Stimulated activated CD4-positive, alpha-beta T cell treated with anti-CD3 and anti-CD28 coated beads, TNF-alpha, amount 100 ng/mL, for 1 hour (primary cell): Measurements from ENCODE around the gene CUBN.

Experiments
- DNase-seq, 3 donors: peaks; one replicate each; pipeline ENCODE4 v3.0.0-alpha.2; 2020; ENCODE audit warnings: low read depth in 3 of 3, low spot score in 1 of 3

The CUBN gene

GRCh38 chr10:16927546-16927945 is 202.1 kb downstream of the CUBN start:
- DNase-seq: no peak

DNA sequence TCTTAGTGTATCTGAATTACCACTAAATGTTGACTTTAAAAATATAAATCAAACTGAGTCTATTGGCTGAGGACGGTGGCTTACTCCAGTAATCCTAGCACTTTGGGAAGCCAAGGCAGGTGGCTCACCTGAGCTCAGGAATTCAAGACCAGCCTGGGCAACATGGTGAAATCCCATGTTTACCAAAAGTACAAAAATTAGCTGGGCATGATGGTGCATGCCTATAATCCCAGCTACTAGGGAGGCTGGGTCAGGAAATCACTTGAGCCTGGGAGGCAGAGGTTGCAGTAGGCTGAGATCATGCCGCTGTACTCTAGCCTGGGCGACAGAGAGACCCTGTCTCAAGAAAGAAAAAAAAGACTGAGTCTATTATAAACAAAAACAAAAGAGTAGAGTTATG is 205.9 kb downstream of the CUBN start:
- DNase-seq: no peak

DNA sequence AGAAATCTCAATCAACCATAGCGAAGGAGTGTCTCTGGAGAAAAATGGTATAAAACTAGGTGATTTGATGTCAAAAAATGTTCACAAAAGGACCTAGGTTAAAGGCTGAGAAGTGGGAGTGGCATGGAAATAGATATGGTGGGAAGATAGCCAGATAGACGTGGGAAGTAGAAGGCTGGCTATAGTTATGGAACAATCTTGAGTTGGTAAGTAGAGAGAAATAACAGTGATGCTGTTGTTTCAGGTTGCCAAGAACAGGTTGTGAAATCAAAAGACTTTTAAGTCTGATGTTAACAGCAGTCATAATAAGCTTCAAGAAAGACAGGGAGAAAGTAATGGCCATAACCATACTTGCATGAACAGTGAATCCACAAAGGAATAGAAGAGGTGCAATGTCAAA is 206.3 kb downstream of the CUBN start:
- no peak for DNase-seq

DNA sequence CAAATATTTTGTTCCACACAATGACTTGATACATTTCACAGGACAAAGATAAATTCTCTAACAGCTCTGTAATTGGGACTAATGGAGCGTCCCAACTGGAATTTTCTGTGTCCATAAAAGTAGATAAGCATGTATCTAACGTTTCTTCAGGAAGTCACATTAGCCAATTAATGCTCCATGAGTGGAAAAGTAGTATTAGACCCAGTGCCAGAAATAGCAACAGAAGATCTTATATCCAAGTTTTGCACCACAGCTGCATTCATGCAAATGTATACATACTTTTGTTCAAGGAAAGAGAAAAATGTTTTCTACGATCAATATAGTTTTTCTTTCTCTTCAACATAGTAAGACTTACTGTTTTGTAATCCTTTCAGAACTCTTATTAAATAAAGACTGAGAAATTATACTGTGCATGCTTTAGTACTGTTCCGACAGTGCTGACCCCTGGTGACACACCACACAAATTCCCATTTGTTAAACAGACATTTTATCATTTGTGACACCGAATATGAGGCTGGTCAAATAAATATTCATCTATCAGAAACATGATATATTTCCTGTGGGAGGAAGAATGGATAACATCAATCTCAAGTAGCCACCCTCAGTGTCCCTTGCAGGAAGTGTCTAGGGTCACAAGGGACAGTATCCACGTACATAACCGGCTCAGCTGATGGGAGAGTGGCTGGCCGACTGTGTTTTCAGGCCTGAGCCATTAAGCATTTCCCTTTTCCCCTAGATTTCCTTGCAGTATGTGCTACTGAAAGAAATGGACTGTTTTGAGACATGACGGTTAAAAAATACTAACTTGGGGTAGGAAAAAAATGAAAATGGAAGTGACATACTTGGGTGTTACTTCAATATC is 210.3 kb downstream of the CUBN start:
- DNase-seq: no peak

- no peak for DNase-seq
Measured at GRCh38 chr10:16916496-16916895, 213.1 kb downstream of the CUBN start.

DNA sequence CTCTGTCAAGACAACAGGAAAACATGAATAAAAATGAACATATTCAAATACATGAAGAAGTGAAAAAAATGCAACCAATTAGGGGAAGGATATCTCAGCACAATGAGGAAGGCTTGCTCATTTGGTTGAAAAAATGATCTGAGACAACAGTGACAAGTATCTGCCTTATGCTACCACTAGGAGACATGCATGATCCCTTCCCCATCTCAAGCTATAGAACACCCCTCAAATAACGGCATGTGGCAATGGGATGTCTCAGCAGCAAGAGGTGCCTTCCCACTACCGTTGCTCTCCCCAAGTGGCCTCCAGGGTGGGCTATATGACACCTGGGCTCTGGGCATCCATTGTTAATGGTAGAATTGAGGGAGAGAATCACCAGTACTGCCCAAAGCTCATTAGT is 214.3 kb downstream of the CUBN start:
- no peak for DNase-seq

- DNase-seq: no peak
Measured at GRCh38 chr10:16913266-16913665, 216.3 kb downstream of the CUBN start.

DNA sequence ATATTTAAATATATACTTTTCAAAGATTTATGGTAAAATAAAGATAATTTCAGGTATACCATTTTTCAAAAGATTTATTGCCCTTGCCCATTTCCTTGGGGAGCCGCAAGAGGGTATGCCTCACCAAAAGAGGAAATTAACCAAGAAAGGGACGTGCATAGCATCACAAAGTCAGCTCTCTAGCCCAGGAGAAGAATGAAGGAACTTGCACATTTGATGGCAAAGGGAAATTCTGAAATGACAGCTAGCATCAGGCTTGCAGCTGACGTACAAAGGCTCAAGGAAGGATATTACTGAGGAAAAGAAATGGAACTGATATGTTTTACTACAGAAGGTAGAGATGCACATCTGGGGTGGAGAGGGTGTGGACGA is 218.8 kb downstream of the CUBN start:
- no peak for DNase-seq

- DNase-seq: no peak
Measured at GRCh38 chr10:16909961-16910792, 219.4 kb downstream of the CUBN start.

DNA sequence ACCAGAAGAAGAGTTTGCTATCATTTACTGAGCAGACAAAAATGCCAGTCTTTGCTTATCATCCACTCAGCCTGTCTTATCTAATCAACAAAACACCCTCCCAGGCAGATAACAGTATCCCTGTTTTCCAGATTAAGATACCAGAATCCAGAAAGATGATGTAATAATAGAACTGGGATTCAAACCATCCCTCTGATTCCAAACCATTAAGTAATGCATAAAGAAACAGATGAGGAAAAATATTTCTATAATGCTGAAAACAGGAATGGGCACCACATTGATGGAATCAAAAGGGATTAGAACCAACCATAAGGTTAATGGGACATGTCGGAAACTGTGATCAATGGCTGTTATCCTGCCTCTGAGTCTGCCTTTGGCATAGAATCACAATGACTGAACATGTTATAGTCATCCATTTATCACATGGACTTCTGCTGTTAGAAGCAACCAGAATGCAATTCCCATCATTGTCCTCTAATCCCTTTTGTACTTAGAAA is 220.3 kb downstream of the CUBN start:
- DNase-seq: no peak

GRCh38 chr10:16907687-16908086 is 221.9 kb downstream of the CUBN start:
- no peak for DNase-seq

- no peak for DNase-seq
Measured at GRCh38 chr10:16905320-16905719, 224.3 kb downstream of the CUBN start.

DNA sequence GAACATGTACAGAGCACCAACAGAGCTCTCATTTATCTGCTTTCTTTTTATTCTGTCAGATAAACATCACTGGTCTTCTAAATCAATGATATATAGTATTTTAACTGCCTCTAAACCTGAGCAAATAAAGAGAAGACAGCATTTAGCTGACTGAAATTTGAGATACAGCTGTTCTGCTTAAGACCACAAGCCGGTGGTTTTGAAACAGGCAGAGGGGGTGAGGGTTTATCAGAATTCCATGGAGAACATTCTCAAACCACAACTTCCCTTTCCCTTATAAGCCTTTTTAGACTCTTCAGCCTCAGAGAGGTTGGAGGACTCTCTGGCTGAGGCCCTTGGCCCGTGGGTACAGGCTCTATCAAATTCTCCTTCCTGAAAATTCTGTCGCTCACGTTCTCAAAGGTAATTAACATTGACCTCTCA is 225.0 kb downstream of the CUBN start:
- no peak for DNase-seq

GRCh38 chr10:16904049-16904448 is 225.6 kb downstream of the CUBN start:
- no peak for DNase-seq

- no peak for DNase-seq
Measured at GRCh38 chr10:16902606-16903005, 227.0 kb downstream of the CUBN start.

- no peak for DNase-seq
Measured at GRCh38 chr10:16901106-16901505, 228.5 kb downstream of the CUBN start.

DNA sequence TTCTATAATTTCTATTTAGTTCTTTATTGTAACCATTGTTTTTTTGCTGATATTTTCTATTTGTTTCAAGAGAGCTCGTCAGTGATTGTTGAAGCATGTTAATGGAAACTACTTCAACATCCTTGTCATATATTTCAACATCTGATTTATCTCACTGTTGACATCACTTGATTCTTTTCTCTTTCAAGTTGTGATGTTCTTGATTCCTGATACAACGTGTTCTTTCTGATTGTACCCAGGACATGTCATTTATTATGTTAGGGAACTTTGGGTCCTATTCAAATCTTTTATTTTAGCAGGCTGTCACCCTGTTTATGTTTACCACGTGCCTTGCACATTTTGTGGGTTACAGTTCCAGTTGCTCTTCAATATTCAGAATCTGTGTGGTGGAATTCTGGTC is 232.6 kb downstream of the CUBN start:
- no peak for DNase-seq

- DNase-seq: no peak
Measured at GRCh38 chr10:16894821-16895220, 234.8 kb downstream of the CUBN start.

GRCh38 chr10:16893664-16894063 is 235.9 kb downstream of the CUBN start:
- no peak for DNase-seq

DNA sequence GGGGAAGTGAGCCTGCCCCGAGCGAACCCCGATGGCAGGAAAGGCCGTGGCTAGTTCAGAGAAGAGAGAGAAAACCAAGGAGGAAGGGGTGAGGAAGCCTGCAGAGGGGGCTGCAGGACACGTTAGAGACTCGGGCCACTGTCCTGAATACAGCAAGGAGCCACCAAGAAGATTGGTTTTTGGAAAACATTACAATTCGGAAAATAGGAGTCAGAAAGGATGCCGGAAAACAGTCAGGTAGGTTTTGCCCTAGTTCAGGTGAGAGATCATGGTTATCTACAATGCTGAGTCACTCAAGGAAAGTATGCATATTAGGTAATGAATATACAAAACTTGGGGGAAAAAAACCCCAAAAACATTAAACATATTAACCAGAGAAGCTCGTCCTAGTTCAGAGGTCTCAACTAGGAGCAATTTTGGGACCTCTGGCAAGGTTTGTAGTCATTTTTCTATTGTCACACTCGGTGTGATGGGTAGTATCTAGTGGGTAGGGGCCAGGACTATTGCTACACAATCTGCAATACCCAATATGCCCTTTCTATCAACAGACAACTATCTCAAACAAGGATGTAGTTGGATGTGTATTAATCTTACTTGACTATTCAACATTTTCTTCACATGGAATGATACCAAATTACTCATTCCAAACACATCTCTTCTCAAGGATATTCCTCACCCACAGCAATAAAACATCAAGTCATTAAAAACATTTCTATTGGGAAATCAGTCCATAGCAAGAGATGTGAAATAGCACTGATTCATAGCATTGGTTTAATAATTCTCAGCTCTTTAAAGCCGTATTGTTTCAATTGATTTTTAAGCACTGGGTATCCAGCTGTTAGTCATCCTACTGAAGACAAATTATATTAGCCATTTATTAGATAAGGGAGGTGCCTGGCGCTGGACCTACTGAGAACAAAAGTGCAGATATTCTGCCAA is 238.0 kb downstream of the CUBN start:
- peak; percentile 4 to 19 (median 5) for DNase-seq

DNA sequence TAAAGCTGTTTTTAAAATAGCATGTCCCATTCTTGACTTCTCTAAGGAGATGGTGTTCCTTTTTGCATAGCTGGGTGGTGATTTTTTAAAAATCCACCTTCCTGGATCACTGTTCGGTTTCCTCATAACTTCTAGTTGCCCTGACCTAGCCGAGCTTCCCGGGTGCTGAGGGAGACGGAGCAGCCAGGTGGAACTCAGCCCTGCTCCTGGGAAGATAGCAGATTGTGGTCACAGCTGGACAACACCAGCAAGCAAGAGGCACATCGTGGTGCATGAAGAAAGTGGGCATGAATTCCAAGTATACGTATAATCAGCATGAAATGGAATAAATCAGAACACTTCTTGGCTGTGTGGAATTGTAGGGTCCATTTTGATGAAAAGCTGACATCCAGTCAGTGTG is 238.9 kb downstream of the CUBN start:
- no peak for DNase-seq
